Testis (tissue), 2 donors: ENCODE data around the gene ESAM.

Experiments
- POLR2A ChIP-seq: fragments of 450-650 bp; IDR thresholded peaks from one replicate; pipeline ENCODE4 v1.6.1; 2017; ENCODE audit warnings: antibody characterized with exemption, mild to moderate bottlenecking, moderate library complexity
- TF ChIP-seq, protein P1 (sequence below), 3 experiments: fragments of 450-650 bp in 2 of 3; fragments of 200-600 bp in 1 of 3; sonication (generic) in 1 of 3; IDR thresholded peaks; one replicate each; pipeline ENCODE4 v1.5.1; 2016 to 2019; ENCODE audit warnings: antibody characterized with exemption in 3 of 3, mild to moderate bottlenecking in 2 of 3, moderate library complexity in 1 of 3

DNA sequence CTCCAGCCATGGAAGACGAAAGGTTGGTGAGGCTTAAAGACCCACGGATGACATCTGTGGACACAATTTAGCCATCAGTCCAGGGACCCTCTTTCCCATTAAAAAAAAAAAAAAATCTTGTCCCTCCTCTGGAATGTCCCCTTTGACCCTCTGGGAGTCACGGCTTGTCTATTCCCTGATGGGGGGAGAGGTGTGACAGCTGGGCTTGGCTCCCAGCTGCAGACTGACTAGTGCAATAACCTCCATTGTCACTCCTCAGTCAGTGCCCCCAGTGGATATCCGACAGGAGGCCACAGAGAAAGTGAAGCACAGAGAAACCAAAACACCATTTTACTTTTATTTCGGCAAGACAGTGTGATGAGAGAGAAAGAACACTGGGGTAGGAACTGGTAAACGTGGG is 7.4 kb downstream of the ESAM start:
- TF ChIP-seq POLR2A, result no peak
- TF ChIP-seq, protein P1, sequence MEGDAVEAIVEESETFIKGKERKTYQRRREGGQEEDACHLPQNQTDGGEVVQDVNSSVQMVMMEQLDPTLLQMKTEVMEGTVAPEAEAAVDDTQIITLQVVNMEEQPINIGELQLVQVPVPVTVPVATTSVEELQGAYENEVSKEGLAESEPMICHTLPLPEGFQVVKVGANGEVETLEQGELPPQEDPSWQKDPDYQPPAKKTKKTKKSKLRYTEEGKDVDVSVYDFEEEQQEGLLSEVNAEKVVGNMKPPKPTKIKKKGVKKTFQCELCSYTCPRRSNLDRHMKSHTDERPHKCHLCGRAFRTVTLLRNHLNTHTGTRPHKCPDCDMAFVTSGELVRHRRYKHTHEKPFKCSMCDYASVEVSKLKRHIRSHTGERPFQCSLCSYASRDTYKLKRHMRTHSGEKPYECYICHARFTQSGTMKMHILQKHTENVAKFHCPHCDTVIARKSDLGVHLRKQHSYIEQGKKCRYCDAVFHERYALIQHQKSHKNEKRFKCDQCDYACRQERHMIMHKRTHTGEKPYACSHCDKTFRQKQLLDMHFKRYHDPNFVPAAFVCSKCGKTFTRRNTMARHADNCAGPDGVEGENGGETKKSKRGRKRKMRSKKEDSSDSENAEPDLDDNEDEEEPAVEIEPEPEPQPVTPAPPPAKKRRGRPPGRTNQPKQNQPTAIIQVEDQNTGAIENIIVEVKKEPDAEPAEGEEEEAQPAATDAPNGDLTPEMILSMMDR (IDR thresholded peaks at IDR 0.05), result no peak
